Ascending aorta (tissue), 2 donors: Measurements from ENCODE around the gene STX2. TPM values are rescaled to one million over a fixed set of nuclear protein-coding genes. Genes with fewer than 3 reads are reported as not detected.

ENCODE experiments used
- DNase-seq, 2 donors: peaks; one replicate each; pipeline ENCODE4 v3.0.0-alpha.2; 2019; ENCODE audit warnings: low spot score in 2 of 2
- H3K27ac ChIP-seq, 2 donors: fragments of 200-600 bp; sonication (generic); one replicate each; pipeline ENCODE4 v1.5.1; 2016 to 2017; ENCODE audit warnings: mild to moderate bottlenecking in 1 of 2
- H3K27me3 ChIP-seq: fragments of 200-600 bp; sonication (generic); one replicate; pipeline ENCODE4 v1.5.1; 2017
- H3K36me3 ChIP-seq, 2 donors: fragments of 200-600 bp; sonication (generic); one replicate each; pipeline ENCODE4 v1.5.1; 2016
- H3K4me1 ChIP-seq, 2 donors: fragments of 200-600 bp; sonication (generic); one replicate each; pipeline ENCODE4 v1.5.1; 2016 to 2017; ENCODE audit warnings: mild to moderate bottlenecking in 1 of 2
- H3K4me3 ChIP-seq, 2 donors: fragments of 200-600 bp; sonication (generic); one replicate each; pipeline ENCODE4 v1.5.1; 2016 to 2017; ENCODE audit warnings: mild to moderate bottlenecking in 1 of 2
- H3K9me3 ChIP-seq, 2 donors: fragments of 200-600 bp; sonication (generic); one replicate each; pipeline ENCODE4 v1.5.1; 2016
- CTCF ChIP-seq, 3 experiments: fragments of 200-600 bp in 2 of 3; fragments of 450-650 bp in 1 of 3; sonication (generic) in 2 of 3; IDR thresholded peaks; one replicate each; pipeline ENCODE4 v1.5.1; 2016 to 2019; ENCODE audit warnings: antibody characterized with exemption in 3 of 3, mild to moderate bottlenecking in 1 of 3, moderate library complexity in 1 of 3
- intact Hi-C: fragments of 100-400 bp; cut with DNase I; formaldehyde crosslinking; loops from one replicate; pipeline ENCODE4 v1.15.1; 2023
- total RNA-seq: library from RNA; depleted of rRNA; stranded (reverse); fragments of >200 nt; gene quantifications from one replicate; pipeline ENCODE4 v1.1.0, GENCODE V29; 2016

The STX2 gene
- total RNA-seq, 1 donor from 2014 or later: 16.6 TPM

- intact Hi-C loops: no loop called here
- TF ChIP-seq CTCF (IDR thresholded peaks at IDR 0.05): no peak
- Histone ChIP-seq H3K4me1 (peaks cover 3 to 17% of the 10 kb centered on the region in 2 donors), H3K4me3 (no peak overlapping the region), H3K27me3 (no peaks in the 10 kb centered on the region), H3K9me3 (no peaks in the 10 kb centered on the region), H3K36me3 (peaks cover 31 to 42% of the 10 kb centered on the region in 2 donors), H3K27ac (no peak overlapping the region)
- no peak for DNase-seq
These were observed 36.1 kb upstream of the STX2 start for GRCh38 chr12:130875193-130875592.

- no peak for DNase-seq
- intact Hi-C loops: loop anchor here (5.0 kb wide), 2 partner anchors 1613 to 1953 kb away; partner anchors contain the start of gene GOLGA3
- Histone ChIP-seq H3K9me3 (no peaks in the 10 kb centered on the region), H3K36me3 (peaks cover 31 to 42% of the 10 kb centered on the region in 2 donors), H3K4me1 (peaks cover 3 to 17% of the 10 kb centered on the region in 2 donors), H3K27me3 (no peaks in the 10 kb centered on the region), H3K27ac (no peak overlapping the region), H3K4me3 (no peak overlapping the region)
- no peak for TF ChIP-seq CTCF (IDR thresholded peaks at IDR 0.05)
These were observed 35.6 kb upstream of the STX2 start for GRCh38 chr12:130874696-130875095.

DNA sequence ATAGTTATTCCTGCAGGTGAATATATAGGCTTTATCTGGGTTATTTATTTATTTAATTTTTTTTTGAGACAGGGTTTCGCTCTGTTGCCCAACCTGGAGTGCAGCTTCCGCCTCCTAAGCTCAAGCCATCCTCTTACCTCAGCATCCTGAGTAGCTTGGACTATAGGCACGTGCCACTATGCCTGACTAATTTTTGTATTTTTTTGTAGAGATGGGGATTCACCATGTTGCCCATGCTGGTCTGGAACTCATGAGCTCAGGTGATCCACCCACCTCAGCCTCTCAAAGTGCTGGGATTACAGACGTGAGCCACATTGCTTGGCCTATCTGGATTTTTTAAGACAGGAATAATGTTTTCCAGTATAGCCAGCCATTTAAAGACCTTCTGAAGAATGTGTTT lies 34.8 kb upstream of the STX2 start:
- H3K27me3 ChIP-seq: no peaks in the 10 kb centered on the region
- intact Hi-C loops: loop anchor here (5.0 kb wide), 2 partner anchors 1613 to 1953 kb away; partner anchors contain the start of gene GOLGA3
- H3K27ac ChIP-seq: no peak overlapping the region
- no peak for DNase-seq
- no peaks in the 10 kb centered on the region for H3K9me3 ChIP-seq
- peaks cover 3 to 17% of the 10 kb centered on the region in 2 donors for H3K4me1 ChIP-seq
- TF ChIP-seq CTCF (IDR thresholded peaks at IDR 0.05): no peak
- H3K4me3 ChIP-seq: no peak overlapping the region
- peaks cover 31 to 42% of the 10 kb centered on the region in 2 donors for H3K36me3 ChIP-seq

DNA sequence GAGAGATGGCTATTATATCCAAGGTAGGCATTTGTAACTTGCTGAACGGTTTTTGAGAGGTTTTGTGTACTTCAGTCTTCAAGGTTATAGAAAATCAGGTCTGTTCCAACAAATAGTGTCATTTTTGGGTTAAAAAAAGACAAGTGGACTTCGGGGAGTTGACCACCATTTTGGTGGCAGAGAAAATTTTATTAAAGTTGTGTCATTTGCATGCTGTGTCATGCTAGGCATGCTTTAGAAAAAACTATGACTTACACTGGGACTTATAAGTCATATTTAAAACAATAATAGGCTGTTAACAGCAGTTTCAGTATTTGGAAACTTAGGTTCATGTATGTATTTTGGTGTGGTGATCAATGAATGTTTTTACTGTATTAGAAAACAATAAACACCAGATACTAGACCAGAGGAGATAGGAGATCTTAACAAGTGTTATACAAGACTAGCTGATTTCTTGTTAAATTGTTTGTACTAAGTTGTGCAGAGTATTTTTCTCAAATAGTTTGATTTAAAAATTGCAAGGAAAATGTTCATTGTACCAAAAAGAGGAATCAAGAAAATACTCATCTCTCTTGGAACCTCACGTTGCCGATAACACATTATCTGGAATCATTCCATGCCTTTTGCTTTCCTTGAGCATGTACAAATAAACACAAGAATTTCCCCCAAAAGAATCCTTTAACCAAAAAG lies 34.2 kb upstream of the STX2 start:
- intact Hi-C loops: loop anchor here (5.0 kb wide), 2 partner anchors 1614 to 1954 kb away; partner anchors contain the start of gene GOLGA3
- DNase-seq: no peak
- Histone ChIP-seq H3K36me3 (peaks cover 31 to 42% of the 10 kb centered on the region in 2 donors), H3K4me3 (peak overlapping the region; percentile 90 to 98), H3K27ac (no peak overlapping the region), H3K4me1 (peaks cover 3 to 17% of the 10 kb centered on the region in 2 donors), H3K9me3 (no peaks in the 10 kb centered on the region), H3K27me3 (no peaks in the 10 kb centered on the region)
- TF ChIP-seq CTCF (IDR thresholded peaks at IDR 0.05): no peak

DNA sequence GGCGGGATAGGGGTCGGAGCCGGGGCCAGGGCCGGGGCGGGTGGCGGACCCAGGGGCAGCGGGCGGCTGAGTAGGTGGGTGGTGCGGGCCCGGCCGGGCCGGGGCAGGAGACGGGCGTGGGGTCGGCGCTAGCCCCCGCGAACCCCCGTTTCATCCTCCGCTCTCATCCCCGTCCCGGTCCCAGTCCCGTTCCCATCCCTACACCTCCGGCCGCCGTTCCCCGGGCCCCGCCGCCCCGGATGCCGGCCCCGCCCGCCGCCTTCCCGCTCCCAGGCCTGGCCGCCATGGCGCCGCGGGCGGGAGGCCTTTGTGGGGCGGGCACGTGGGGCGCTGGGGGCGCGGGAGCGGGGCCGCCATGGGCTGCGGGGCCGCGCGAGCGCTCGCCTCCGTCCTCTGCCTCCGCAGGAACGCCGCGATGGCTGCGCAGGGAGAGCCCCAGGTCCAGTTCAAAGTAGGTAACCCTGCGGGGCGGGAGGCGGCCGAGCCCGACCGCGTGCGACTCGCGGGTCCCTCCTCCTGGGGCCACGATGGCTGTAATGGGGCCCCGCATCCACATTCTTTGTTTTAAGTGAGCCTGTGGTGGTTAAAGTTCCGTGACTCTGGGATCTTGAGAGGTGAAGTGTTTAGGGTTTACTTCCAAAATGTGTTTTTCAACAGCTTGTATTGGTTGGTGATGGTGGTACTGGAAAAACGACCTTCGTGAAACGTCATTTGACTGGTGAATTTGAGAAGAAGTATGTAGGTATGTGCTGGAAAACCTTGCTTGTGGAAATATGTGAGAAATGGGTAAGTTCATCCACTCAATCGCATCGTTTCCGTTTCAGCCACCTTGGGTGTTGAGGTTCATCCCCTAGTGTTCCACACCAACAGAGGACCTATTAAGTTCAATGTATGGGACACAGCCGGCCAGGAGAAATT lies 33.4 kb upstream of the STX2 start:
- peak overlapping the region; percentile 90 to 98 for H3K4me3 ChIP-seq
- H3K27me3 ChIP-seq: no peaks in the 10 kb centered on the region
- DNase-seq: peak in 1 of 2 donors; percentile 66
- no peaks in the 10 kb centered on the region for H3K9me3 ChIP-seq
- peak overlapping the region; percentile 71 to 87 for H3K27ac ChIP-seq
- no peak for TF ChIP-seq CTCF (IDR thresholded peaks at IDR 0.05)
- peaks cover 31 to 41% of the 10 kb centered on the region in 2 donors for H3K36me3 ChIP-seq
- intact Hi-C loops: loop anchor here (5.0 kb wide), 2 partner anchors 1615 to 1955 kb away; partner anchors contain the start of gene GOLGA3
- H3K4me1 ChIP-seq: peaks cover 3 to 17% of the 10 kb centered on the region in 2 donors
